HFF-Myc (cell line): ENCODE measurements around the gene MDC1.

Experiments used
- DNase-seq: peaks from one replicate; pipeline ENCODE4 v3.0.0-alpha.2; 2011; ENCODE audit warnings: low read depth; ENCODE audit errors: extremely low read depth
- H3K4me3 ChIP-seq: replicated peaks from 2 replicates; pipeline ENCODE4 v1.5.1; 2011; ENCODE audit warnings: low read depth, mild to moderate bottlenecking, control low read depth, low read length
- CTCF ChIP-seq: IDR thresholded peaks from 2 replicates; pipeline ENCODE4 v1.5.1; 2012; ENCODE audit warnings: mild to moderate bottlenecking, low read depth, low read length, control low read depth; ENCODE audit errors: missing control alignments

The MDC1 gene

GRCh38 chr6:30688569-30688968 is 28.5 kb downstream of the MDC1 start:
- H3K4me3 ChIP-seq, result peak overlapping the region; percentile 79
- TF ChIP-seq CTCF, result no peak
- DNase-seq, result no peak

- TF ChIP-seq CTCF, result peak; percentile 22
- no peak for DNase-seq
- peak overlapping the region; percentile 79 for H3K4me3 ChIP-seq
Measured at GRCh38 chr6:30687659-30688431, 29.2 kb downstream of the MDC1 start.

GRCh38 chr6:30686908-30687658 is 30.0 kb downstream of the MDC1 start:
- no peak for TF ChIP-seq CTCF
- peak; percentile 81 for DNase-seq
- peak overlapping the region; percentile 79 for H3K4me3 ChIP-seq

- no peak for DNase-seq
- peak within 1 kb of the TSS; percentile 79 for H3K4me3 ChIP-seq
- no peak for TF ChIP-seq CTCF
Measured at GRCh38 chr6:30686009-30686907, 30.8 kb downstream of the MDC1 start, which contains the start of gene PPP1R18. PPP1R18 (minus strand) TSS chr6:30686645; CDS start chr6:30686018, 627 bp downstream.

- TF ChIP-seq CTCF, result peak; percentile 27
- DNase-seq, result no peak
- peak overlapping the region; percentile 79 for H3K4me3 ChIP-seq
Measured at GRCh38 chr6:30685157-30686008, 31.7 kb downstream of the MDC1 start.
